Measurements from ENCODE around the gene SHANK1. TPM values are rescaled to one million over a fixed set of nuclear protein-coding genes. Genes with fewer than 3 reads are reported as not detected.

SHANK1 gene
- total RNA-seq, 1 donor from 2014 or later = 14.0 TPM

- Mint-ChIP-seq H3K36me3 (no peaks in the 10 kb centered on the region), H3K27me3 (ENCODE audit: low read depth) (peaks cover 64% of the 10 kb centered on the region), H3K9me3 (no peaks in the 10 kb centered on the region), H3K4me3 (no peak overlapping the region), H3K27ac (no peak overlapping the region), H3K4me1 (no peaks in the 10 kb centered on the region)
- no peak for TF ChIP-seq CTCF (IDR thresholded peaks at IDR 0.05; ENCODE audit: unreplicated experiment)
- DNase-seq (ENCODE audit: low spot score in 2 of 2, unreplicated experiment in 2 of 2) = no peak
Measured at GRCh38 chr19:50741179-50741933, 21.8 kb upstream of the SHANK1 start.

GRCh38 chr19:50739914-50740426, 20.4 kb upstream of the SHANK1 start:
- TF ChIP-seq CTCF (IDR thresholded peaks at IDR 0.05; ENCODE audit: unreplicated experiment) = no peak
- no peak for DNase-seq (ENCODE audit: low spot score in 2 of 2, unreplicated experiment in 2 of 2)
- H3K27ac Mint-ChIP-seq = no peak overlapping the region
- no peak overlapping the region for H3K4me3 Mint-ChIP-seq
- H3K36me3 Mint-ChIP-seq = no peaks in the 10 kb centered on the region
- no peaks in the 10 kb centered on the region for H3K4me1 Mint-ChIP-seq
- H3K9me3 Mint-ChIP-seq = no peaks in the 10 kb centered on the region
- H3K27me3 Mint-ChIP-seq (ENCODE audit: low read depth) = peaks cover 74% of the 10 kb centered on the region

GRCh38 chr19:50739132-50739913, 19.7 kb upstream of the SHANK1 start:
- no peaks in the 10 kb centered on the region for H3K9me3 Mint-ChIP-seq
- H3K4me3 Mint-ChIP-seq = no peak overlapping the region
- TF ChIP-seq CTCF (IDR thresholded peaks at IDR 0.05; ENCODE audit: unreplicated experiment) = no peak
- no peaks in the 10 kb centered on the region for H3K4me1 Mint-ChIP-seq
- no peak for DNase-seq (ENCODE audit: low spot score in 2 of 2, unreplicated experiment in 2 of 2)
- H3K27ac Mint-ChIP-seq = no peak overlapping the region
- H3K36me3 Mint-ChIP-seq = no peaks in the 10 kb centered on the region
- H3K27me3 Mint-ChIP-seq (ENCODE audit: low read depth) = peaks cover 74% of the 10 kb centered on the region

- Mint-ChIP-seq H3K36me3 (no peaks in the 10 kb centered on the region), H3K9me3 (no peaks in the 10 kb centered on the region), H3K4me1 (no peaks in the 10 kb centered on the region), H3K4me3 (no peak overlapping the region), H3K27ac (no peak overlapping the region), H3K27me3 (ENCODE audit: low read depth) (peaks cover 81% of the 10 kb centered on the region)
- TF ChIP-seq CTCF (IDR thresholded peaks at IDR 0.05; ENCODE audit: unreplicated experiment) = no peak
- no peak for DNase-seq (ENCODE audit: low spot score in 2 of 2, unreplicated experiment in 2 of 2)
Measured at GRCh38 chr19:50736338-50736737, 16.7 kb upstream of the SHANK1 start.

- no peak overlapping the region for H3K4me3 Mint-ChIP-seq
- no peaks in the 10 kb centered on the region for H3K9me3 Mint-ChIP-seq
- H3K27ac Mint-ChIP-seq = no peak overlapping the region
- H3K36me3 Mint-ChIP-seq = no peaks in the 10 kb centered on the region
- peaks cover 80% of the 10 kb centered on the region for H3K27me3 Mint-ChIP-seq (ENCODE audit: low read depth)
- no peak for DNase-seq (ENCODE audit: low spot score in 2 of 2, unreplicated experiment in 2 of 2)
- H3K4me1 Mint-ChIP-seq = no peaks in the 10 kb centered on the region
- no peak for TF ChIP-seq CTCF (IDR thresholded peaks at IDR 0.05; ENCODE audit: unreplicated experiment)
Measured at GRCh38 chr19:50735869-50736268, 16.3 kb upstream of the SHANK1 start.
